B cell (primary cell): Measurements from ENCODE around the gene ZSWIM3.

ENCODE experiments used
- EZH2 ChIP-seq: IDR thresholded peaks from 2 replicates; pipeline ENCODE4 v1.6.1; 2012; ENCODE audit warnings: borderline replicate concordance, low read depth, mild to moderate bottlenecking, moderate library complexity, low read length; ENCODE audit not compliant: insufficient read depth, poor library complexity, severe bottlenecking
- TF ChIP-seq, protein P1 (sequence below): fragments of 200-600 bp; IDR thresholded peaks from one replicate; pipeline ENCODE4 v1.8.0; 2022; ENCODE audit warnings: antibody characterized with exemption, mild to moderate bottlenecking

DNA sequence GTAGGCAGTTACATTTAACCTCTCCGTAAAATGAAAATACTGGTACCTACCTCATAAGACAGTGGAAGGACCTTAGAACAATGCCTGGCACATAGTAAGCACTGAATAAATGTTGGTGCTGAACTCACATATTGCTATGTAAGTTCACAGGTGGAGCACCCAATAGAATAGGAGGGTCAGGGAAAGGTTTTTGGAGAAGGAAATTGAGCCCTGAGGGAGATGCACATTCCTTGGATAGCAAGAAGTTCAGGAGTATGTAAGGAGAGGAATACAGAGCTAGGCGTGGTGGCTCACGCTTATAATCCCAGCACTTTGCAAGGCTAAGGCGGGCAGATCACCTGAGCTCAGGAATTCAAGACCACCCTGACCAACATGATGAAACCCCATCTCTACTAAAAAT, 37.9 kb upstream of the ZSWIM3 start:
- TF ChIP-seq, protein P1, sequence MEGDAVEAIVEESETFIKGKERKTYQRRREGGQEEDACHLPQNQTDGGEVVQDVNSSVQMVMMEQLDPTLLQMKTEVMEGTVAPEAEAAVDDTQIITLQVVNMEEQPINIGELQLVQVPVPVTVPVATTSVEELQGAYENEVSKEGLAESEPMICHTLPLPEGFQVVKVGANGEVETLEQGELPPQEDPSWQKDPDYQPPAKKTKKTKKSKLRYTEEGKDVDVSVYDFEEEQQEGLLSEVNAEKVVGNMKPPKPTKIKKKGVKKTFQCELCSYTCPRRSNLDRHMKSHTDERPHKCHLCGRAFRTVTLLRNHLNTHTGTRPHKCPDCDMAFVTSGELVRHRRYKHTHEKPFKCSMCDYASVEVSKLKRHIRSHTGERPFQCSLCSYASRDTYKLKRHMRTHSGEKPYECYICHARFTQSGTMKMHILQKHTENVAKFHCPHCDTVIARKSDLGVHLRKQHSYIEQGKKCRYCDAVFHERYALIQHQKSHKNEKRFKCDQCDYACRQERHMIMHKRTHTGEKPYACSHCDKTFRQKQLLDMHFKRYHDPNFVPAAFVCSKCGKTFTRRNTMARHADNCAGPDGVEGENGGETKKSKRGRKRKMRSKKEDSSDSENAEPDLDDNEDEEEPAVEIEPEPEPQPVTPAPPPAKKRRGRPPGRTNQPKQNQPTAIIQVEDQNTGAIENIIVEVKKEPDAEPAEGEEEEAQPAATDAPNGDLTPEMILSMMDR: no peak
- TF ChIP-seq EZH2: no peak
